Body of pancreas (tissue), 4 donors: Measurements from ENCODE around the gene PRSS56.

Source experiments
- POLR2A ChIP-seq, 3 donors: fragments of 450-650 bp; IDR thresholded peaks; one replicate each; pipeline ENCODE4 v1.6.1; 2016; ENCODE audit warnings: antibody characterized with exemption in 3 of 3, mild to moderate bottlenecking in 2 of 3
- TF ChIP-seq, protein P1 (sequence below), 7 experiments: fragments of 450-650 bp in 4 of 7; fragments of 200-600 bp in 3 of 7; sonication (generic) in 3 of 7; IDR thresholded peaks; one replicate each; pipeline ENCODE4 v1.5.1; 2016 to 2019; ENCODE audit warnings: antibody characterized with exemption in 7 of 7

GRCh38 chr2:232519581-232520438, at the start of gene PRSS56:
- TF ChIP-seq, protein P1, sequence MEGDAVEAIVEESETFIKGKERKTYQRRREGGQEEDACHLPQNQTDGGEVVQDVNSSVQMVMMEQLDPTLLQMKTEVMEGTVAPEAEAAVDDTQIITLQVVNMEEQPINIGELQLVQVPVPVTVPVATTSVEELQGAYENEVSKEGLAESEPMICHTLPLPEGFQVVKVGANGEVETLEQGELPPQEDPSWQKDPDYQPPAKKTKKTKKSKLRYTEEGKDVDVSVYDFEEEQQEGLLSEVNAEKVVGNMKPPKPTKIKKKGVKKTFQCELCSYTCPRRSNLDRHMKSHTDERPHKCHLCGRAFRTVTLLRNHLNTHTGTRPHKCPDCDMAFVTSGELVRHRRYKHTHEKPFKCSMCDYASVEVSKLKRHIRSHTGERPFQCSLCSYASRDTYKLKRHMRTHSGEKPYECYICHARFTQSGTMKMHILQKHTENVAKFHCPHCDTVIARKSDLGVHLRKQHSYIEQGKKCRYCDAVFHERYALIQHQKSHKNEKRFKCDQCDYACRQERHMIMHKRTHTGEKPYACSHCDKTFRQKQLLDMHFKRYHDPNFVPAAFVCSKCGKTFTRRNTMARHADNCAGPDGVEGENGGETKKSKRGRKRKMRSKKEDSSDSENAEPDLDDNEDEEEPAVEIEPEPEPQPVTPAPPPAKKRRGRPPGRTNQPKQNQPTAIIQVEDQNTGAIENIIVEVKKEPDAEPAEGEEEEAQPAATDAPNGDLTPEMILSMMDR (IDR thresholded peaks at IDR 0.05), result no peak
- TF ChIP-seq POLR2A (IDR thresholded peaks at IDR 0.05), result no peak
